ENCODE data around the gene OR5K1.

Gene OR5K1

DNA sequence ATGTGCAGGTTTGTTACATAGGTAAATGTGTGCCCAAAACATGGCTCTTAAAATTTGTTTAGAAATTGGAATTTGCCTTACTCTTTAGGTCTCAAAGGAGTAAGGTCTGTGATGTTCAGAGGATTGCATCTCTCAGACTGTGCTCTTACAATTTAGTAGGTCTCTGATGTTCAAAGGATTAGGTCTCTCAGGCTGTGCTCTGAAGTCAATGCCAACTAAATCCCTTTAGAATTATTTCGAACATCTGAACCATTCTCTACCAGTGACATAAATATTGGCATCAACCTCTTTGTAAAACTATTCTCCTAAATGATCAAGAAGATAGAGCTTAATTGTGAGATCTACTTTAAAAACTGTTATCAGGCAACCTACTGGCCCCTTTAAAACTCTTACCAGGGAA, at the start of gene OR5K1:
Gene OR5K1, plus strand, starts transcription at position 301 of the 400 bp plus-strand sequence. CDS start 6,376 bp downstream, outside the sequence.
- no peak for DNase-seq (ENCODE audit: extremely low read depth, low read depth)
- TF ChIP-seq, protein P1, sequence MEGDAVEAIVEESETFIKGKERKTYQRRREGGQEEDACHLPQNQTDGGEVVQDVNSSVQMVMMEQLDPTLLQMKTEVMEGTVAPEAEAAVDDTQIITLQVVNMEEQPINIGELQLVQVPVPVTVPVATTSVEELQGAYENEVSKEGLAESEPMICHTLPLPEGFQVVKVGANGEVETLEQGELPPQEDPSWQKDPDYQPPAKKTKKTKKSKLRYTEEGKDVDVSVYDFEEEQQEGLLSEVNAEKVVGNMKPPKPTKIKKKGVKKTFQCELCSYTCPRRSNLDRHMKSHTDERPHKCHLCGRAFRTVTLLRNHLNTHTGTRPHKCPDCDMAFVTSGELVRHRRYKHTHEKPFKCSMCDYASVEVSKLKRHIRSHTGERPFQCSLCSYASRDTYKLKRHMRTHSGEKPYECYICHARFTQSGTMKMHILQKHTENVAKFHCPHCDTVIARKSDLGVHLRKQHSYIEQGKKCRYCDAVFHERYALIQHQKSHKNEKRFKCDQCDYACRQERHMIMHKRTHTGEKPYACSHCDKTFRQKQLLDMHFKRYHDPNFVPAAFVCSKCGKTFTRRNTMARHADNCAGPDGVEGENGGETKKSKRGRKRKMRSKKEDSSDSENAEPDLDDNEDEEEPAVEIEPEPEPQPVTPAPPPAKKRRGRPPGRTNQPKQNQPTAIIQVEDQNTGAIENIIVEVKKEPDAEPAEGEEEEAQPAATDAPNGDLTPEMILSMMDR (IDR thresholded peaks at IDR 0.05; ENCODE audit: low read depth, low read length): no peak

DNA sequence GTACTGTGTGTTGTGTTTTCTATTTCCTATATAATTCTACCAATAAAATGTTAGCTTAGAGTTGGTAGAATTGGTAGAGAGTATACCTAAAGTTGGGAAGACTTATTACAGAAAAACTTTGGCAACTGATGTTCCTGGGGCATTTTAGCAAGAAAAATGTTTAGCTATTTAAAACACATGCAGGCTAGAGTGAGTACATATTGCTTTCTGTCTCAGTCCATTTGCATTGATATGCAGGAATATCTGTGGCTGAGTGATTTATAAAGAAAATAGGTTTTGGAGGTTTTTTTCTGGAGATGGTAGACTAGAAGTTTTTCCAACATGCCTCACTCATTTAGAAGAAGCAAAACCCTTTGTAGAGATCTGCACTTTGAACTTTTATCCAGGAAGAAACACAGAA, 30.4 kb upstream of the OR5K1 start:
- DNase-seq (ENCODE audit: extremely low read depth, low read depth): no peak
- TF ChIP-seq, protein P1 (IDR thresholded peaks at IDR 0.05; ENCODE audit: low read depth, low read length): no peak

DNA sequence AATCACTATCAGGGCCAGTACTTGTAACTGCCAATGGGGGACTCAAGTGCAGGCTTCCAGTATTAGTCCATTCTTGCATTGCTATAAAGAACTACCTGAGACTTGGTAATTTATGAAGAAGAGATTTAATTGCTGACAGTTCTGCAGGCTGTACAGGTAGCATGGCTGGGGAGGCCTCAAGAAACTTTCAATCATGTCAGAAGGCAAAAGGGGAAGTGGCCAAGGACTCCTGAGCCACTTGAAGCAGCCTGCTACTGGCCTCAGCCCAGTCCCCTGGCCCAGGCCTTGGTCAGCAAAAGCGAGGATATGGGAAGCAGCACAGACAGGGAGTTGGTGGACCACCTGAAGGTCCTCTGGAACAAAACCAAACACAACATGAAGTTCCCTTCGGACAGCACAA, 29.2 kb upstream of the OR5K1 start:
- no peak for DNase-seq (ENCODE audit: extremely low read depth, low read depth)
- TF ChIP-seq, protein P1 (IDR thresholded peaks at IDR 0.05; ENCODE audit: low read depth, low read length): no peak

DNA sequence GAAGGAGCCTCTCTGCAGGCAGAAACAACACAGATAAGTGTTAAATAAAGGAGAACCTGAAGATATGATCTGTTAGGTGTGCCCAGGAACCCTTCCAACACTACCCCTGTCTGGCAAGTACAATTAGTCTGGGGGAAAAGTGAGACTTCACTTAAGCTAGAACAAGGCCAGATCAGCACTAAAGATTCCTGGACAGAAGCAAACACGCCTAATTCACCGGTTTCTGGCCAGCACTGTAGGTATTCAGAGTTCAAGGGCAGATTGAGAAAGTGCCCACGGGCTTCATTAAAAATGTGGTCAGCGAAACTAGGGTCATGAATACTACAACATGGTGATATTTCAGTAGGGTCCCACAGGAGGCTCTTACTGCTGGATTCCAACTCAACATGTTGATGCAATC, 28.6 kb upstream of the OR5K1 start:
- no peak for DNase-seq (ENCODE audit: extremely low read depth, low read depth)
- TF ChIP-seq, protein P1 (IDR thresholded peaks at IDR 0.05; ENCODE audit: low read depth, low read length): no peak

DNA sequence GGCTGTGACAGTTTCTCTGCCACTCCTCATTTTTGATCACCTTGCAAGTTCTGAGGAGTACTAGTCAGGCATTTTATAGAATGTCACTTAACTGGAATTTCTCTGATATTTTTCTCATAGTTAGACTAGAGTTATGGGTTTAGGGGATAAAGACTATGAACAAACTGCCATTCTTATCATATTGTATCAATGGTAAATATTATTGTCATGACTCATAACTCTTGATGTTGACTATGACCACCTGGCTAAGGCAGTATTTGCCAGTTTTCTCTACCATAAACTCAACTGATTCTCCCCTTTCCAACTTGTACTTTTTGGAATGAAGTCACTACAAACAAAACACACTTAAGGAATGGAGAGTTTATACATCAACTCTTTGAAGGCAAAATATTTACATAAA, 22.7 kb upstream of the OR5K1 start:
- TF ChIP-seq, protein P1 (IDR thresholded peaks at IDR 0.05; ENCODE audit: low read depth, low read length): no peak
- DNase-seq (ENCODE audit: extremely low read depth, low read depth): no peak

DNA sequence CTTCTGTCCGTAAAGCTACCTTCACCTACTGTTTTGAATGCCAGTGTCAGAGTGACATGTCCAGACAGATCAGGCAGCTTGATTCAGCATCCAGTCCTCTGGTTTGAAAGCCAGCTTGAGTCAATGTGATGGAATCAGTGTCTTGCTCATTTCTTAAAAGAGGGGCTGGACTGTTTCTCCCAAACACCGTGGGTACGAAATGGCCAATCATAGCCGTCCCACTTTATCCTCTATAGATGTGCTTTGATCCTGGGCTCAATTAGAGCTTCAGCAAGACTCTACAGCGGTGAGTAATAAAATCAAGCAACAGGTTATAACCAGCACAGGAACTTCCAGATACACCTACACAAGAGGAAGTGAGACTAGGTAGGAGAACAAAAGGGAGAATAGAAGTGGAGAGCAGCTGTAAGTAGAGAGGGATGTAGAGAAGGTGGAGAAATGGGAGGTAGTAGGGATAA, 17.0 kb upstream of the OR5K1 start:
- TF ChIP-seq, protein P1 (IDR thresholded peaks at IDR 0.05; ENCODE audit: low read depth, low read length): no peak

DNA sequence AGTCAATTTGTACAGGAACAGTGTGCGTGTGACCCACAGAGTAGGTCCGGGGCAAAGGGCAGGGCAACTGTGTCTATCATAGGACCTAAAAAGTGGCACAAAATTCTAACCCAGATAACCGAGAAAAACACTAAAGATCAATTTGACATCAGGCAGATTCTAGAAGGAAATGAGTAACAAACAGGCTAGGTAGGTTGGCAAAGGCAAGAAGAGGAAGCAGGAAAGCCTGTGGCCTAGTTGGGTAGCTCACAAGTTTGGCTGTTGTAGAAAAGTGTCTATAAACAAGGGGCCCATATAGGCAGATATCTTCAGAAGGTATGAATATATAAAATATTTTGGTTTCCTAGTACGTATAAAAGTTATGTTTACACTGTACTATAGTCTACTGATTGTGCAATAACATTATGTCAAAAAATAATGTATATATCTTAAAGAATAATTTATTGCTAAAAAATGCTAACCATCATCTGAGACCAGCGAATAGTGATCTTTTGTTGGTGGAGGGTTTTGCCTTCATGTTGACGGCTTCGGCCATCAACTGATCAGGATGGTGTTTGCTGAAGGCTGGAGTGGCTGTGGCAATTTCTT, 13.3 kb upstream of the OR5K1 start:
- DNase-seq (ENCODE audit: extremely low read depth, low read depth): no peak
- TF ChIP-seq, protein P1 (IDR thresholded peaks at IDR 0.05; ENCODE audit: low read depth, low read length): no peak

More for the DNA sequence above, 17.0 kb upstream of the OR5K1 start:
- no peak for DNase-seq (ENCODE audit: extremely low read depth, low read depth)
